Measurements from ENCODE around the gene APOO.

GRCh38 chrX:23788521-23788920, 119.2 kb downstream of the APOO start:
- TF ChIP-seq POLR2AphosphoS5 (IDR thresholded peaks at IDR 0.05; ENCODE audit: low read depth, low read length) (no peak), POLR2A (IDR thresholded peaks at IDR 0.05; ENCODE audit: low read depth, low read length) (no peak), SPI1 (IDR thresholded peaks at IDR 0.05; ENCODE audit: low read depth, low read length) (no peak)
